Karpas-422 (cell line): ENCODE measurements around the gene SLC1A1. TPM values are rescaled to one million over a fixed set of nuclear protein-coding genes. Genes with fewer than 3 reads are reported as not detected.

Source experiments
- DNase-seq: peaks from one replicate; pipeline ENCODE4 v3.0.0-alpha.2; 2015
- H2AFZ ChIP-seq: fragments of 200-600 bp; sonication (generic); 2 replicates; pipeline ENCODE4 v1.6.1; 2014; ENCODE audit warnings: antibody characterized with exemption, low read length, mixed read lengths
- H3K27ac ChIP-seq: fragments of 200-600 bp; sonication (generic); 2 replicates; pipeline ENCODE4 v1.5.1; 2014; ENCODE audit warnings: mild to moderate bottlenecking, low read length, moderate library complexity
- H3K27me3 ChIP-seq: fragments of 200-600 bp; sonication (generic); 2 replicates; pipeline ENCODE4 v1.6.1; 2014; ENCODE audit warnings: low read length, mixed read lengths
- H3K36me3 ChIP-seq: fragments of 200-600 bp; sonication (generic); 2 replicates; pipeline ENCODE4 v1.6.1; 2014; ENCODE audit warnings: low read length, mixed read lengths; ENCODE audit not compliant: insufficient read depth
- H3K4me1 ChIP-seq: fragments of 200-600 bp; sonication (generic); 2 replicates; pipeline ENCODE4 v1.6.1; 2014; ENCODE audit warnings: mild to moderate bottlenecking, low read length, mixed read lengths
- H3K4me2 ChIP-seq: fragments of 200-600 bp; sonication (generic); 2 replicates; pipeline ENCODE4 v1.6.1; 2014; ENCODE audit warnings: low read length, low read depth, mild to moderate bottlenecking; ENCODE audit not compliant: poor library complexity, severe bottlenecking
- H3K4me3 ChIP-seq: fragments of 200-600 bp; sonication (generic); 2 replicates; pipeline ENCODE4 v1.5.1; 2014; ENCODE audit warnings: mild to moderate bottlenecking, antibody characterized with exemption, low read length, mixed read lengths
- H3K79me2 ChIP-seq: fragments of 200-600 bp; sonication (generic); 2 replicates; pipeline ENCODE4 v1.6.1; 2014; ENCODE audit warnings: mild to moderate bottlenecking, low read length, mixed read lengths
- H3K9ac ChIP-seq: fragments of 200-600 bp; sonication (generic); 2 replicates; pipeline ENCODE4 v1.6.0; 2014; ENCODE audit warnings: low read length
- H3K9me2 ChIP-seq: fragments of 200-600 bp; sonication (generic), shearing (Covaris generic); replicated peaks from 2 replicates; pipeline ENCODE4 v1.6.0; 2014; ENCODE audit warnings: mild to moderate bottlenecking, low read length, moderate library complexity; ENCODE audit not compliant: insufficient read depth
- H3K9me3 ChIP-seq: fragments of 300-700, 200-600 bp; sonication (generic); 2 replicates; pipeline ENCODE4 v1.6.1; 2014; ENCODE audit warnings: low read length, mixed read lengths
- H4K20me1 ChIP-seq: fragments of 200-600 bp; sonication (generic); 2 replicates; pipeline ENCODE4 v1.6.1; 2014; ENCODE audit warnings: mild to moderate bottlenecking, antibody characterized with exemption, low read length, low read depth; ENCODE audit not compliant: insufficient read depth
- total RNA-seq: library from RNA; depleted of rRNA; stranded (reverse); fragments of >200 nt; shearing (Covaris generic); gene quantifications from 2 replicates; pipeline ENCODE4 v1.2.3, GENCODE V29; 2014; ENCODE audit warnings: low replicate concordance

SLC1A1 gene
- total RNA-seq, 1 experiment from 2014 or later: not detected

GRCh38 chr9:4567601-4568000, 77.3 kb downstream of the SLC1A1 start:
- Histone ChIP-seq H3K27me3 (no peaks in the 10 kb centered on the region), H3K4me1 (no peaks in the 10 kb centered on the region), H4K20me1 (no peaks in the 10 kb centered on the region), H3K9me3 (no peaks in the 10 kb centered on the region), H3K79me2 (no peaks in the 10 kb centered on the region), H2AFZ (no peak overlapping the region), H3K27ac (no peak overlapping the region), H3K9me2 (no peaks in the 10 kb centered on the region), H3K4me2 (no peak overlapping the region), H3K9ac (no peak overlapping the region), H3K4me3 (no peak overlapping the region), H3K36me3 (no peaks in the 10 kb centered on the region)
- DNase-seq: no peak

GRCh38 chr9:4569101-4569500, 78.8 kb downstream of the SLC1A1 start:
- H4K20me1 ChIP-seq: no peaks in the 10 kb centered on the region
- H3K27me3 ChIP-seq: no peaks in the 10 kb centered on the region
- no peaks in the 10 kb centered on the region for H3K9me3 ChIP-seq
- H3K4me2 ChIP-seq: no peak overlapping the region
- no peak for DNase-seq
- no peak overlapping the region for H2AFZ ChIP-seq
- H3K4me3 ChIP-seq: no peak overlapping the region
- no peak overlapping the region for H3K27ac ChIP-seq
- H3K4me1 ChIP-seq: no peaks in the 10 kb centered on the region
- no peaks in the 10 kb centered on the region for H3K79me2 ChIP-seq
- H3K9me2 ChIP-seq: no peaks in the 10 kb centered on the region
- H3K36me3 ChIP-seq: no peaks in the 10 kb centered on the region
- no peak overlapping the region for H3K9ac ChIP-seq

- H4K20me1 ChIP-seq: no peaks in the 10 kb centered on the region
- no peak overlapping the region for H3K27ac ChIP-seq
- no peaks in the 10 kb centered on the region for H3K9me3 ChIP-seq
- no peak overlapping the region for H3K4me3 ChIP-seq
- H3K4me1 ChIP-seq: no peaks in the 10 kb centered on the region
- H3K9me2 ChIP-seq: no peaks in the 10 kb centered on the region
- no peaks in the 10 kb centered on the region for H3K79me2 ChIP-seq
- H3K27me3 ChIP-seq: no peaks in the 10 kb centered on the region
- no peak overlapping the region for H3K4me2 ChIP-seq
- no peak overlapping the region for H3K9ac ChIP-seq
- no peak for DNase-seq
- no peaks in the 10 kb centered on the region for H3K36me3 ChIP-seq
- H2AFZ ChIP-seq: no peak overlapping the region
These were observed 82.0 kb downstream of the SLC1A1 start for GRCh38 chr9:4572184-4572826.

GRCh38 chr9:4573176-4573575, 82.9 kb downstream of the SLC1A1 start:
- Histone ChIP-seq H3K9me3 (no peaks in the 10 kb centered on the region), H3K36me3 (no peaks in the 10 kb centered on the region), H2AFZ (no peak overlapping the region), H3K9me2 (no peaks in the 10 kb centered on the region), H4K20me1 (no peaks in the 10 kb centered on the region), H3K4me2 (no peak overlapping the region), H3K27me3 (no peaks in the 10 kb centered on the region), H3K4me3 (no peak overlapping the region), H3K79me2 (no peaks in the 10 kb centered on the region), H3K27ac (no peak overlapping the region), H3K9ac (no peak overlapping the region), H3K4me1 (no peaks in the 10 kb centered on the region)
- DNase-seq: peak; percentile 5

- H3K9ac ChIP-seq: no peak overlapping the region
- no peak overlapping the region for H3K4me2 ChIP-seq
- H3K4me3 ChIP-seq: no peak overlapping the region
- no peaks in the 10 kb centered on the region for H3K4me1 ChIP-seq
- no peak overlapping the region for H3K27ac ChIP-seq
- H3K79me2 ChIP-seq: no peaks in the 10 kb centered on the region
- H4K20me1 ChIP-seq: no peaks in the 10 kb centered on the region
- no peaks in the 10 kb centered on the region for H3K9me2 ChIP-seq
- H3K9me3 ChIP-seq: no peaks in the 10 kb centered on the region
- H3K36me3 ChIP-seq: no peaks in the 10 kb centered on the region
- no peak for DNase-seq
- H3K27me3 ChIP-seq: no peaks in the 10 kb centered on the region
- no peak overlapping the region for H2AFZ ChIP-seq
These were observed 83.5 kb downstream of the SLC1A1 start for GRCh38 chr9:4573634-4574389.

- Histone ChIP-seq H3K9me3 (no peaks in the 10 kb centered on the region), H2AFZ (no peak overlapping the region), H3K9ac (no peak overlapping the region), H3K27ac (no peak overlapping the region), H3K27me3 (no peaks in the 10 kb centered on the region), H3K4me3 (no peak overlapping the region), H3K4me1 (no peaks in the 10 kb centered on the region), H4K20me1 (no peaks in the 10 kb centered on the region), H3K36me3 (no peaks in the 10 kb centered on the region), H3K9me2 (no peaks in the 10 kb centered on the region), H3K4me2 (no peak overlapping the region), H3K79me2 (no peaks in the 10 kb centered on the region)
- no peak for DNase-seq
These were observed 84.5 kb downstream of the SLC1A1 start for GRCh38 chr9:4574657-4575243.

GRCh38 chr9:4575997-4576396, 85.7 kb downstream of the SLC1A1 start:
- no peak overlapping the region for H2AFZ ChIP-seq
- no peaks in the 10 kb centered on the region for H3K79me2 ChIP-seq
- no peak overlapping the region for H3K9ac ChIP-seq
- no peaks in the 10 kb centered on the region for H3K36me3 ChIP-seq
- H3K4me2 ChIP-seq: no peak overlapping the region
- H3K9me3 ChIP-seq: no peaks in the 10 kb centered on the region
- H3K9me2 ChIP-seq: no peaks in the 10 kb centered on the region
- no peaks in the 10 kb centered on the region for H3K27me3 ChIP-seq
- H4K20me1 ChIP-seq: no peaks in the 10 kb centered on the region
- no peaks in the 10 kb centered on the region for H3K4me1 ChIP-seq
- H3K4me3 ChIP-seq: no peak overlapping the region
- DNase-seq: no peak
- no peak overlapping the region for H3K27ac ChIP-seq

- Histone ChIP-seq H3K79me2 (no peaks in the 10 kb centered on the region), H3K27ac (no peak overlapping the region), H3K4me2 (no peak overlapping the region), H3K9ac (no peak overlapping the region), H3K27me3 (no peaks in the 10 kb centered on the region), H4K20me1 (no peaks in the 10 kb centered on the region), H3K4me1 (no peaks in the 10 kb centered on the region), H3K9me2 (no peaks in the 10 kb centered on the region), H3K9me3 (no peaks in the 10 kb centered on the region), H3K36me3 (no peaks in the 10 kb centered on the region), H3K4me3 (no peak overlapping the region), H2AFZ (no peak overlapping the region)
- no peak for DNase-seq
These were observed 86.2 kb downstream of the SLC1A1 start for GRCh38 chr9:4576448-4576847.
